Measurements from ENCODE around the gene TBX1. TPM values are rescaled to one million over a fixed set of nuclear protein-coding genes. Genes with fewer than 3 reads are reported as not detected.

TBX1 gene
- total and polyA plus RNA-seq, 10 of the 15 experiments (the other 5 are each of a cell fraction or from before 2014, with no cell fraction given) = not detected

GRCh38 chr22:19753996-19754700 lies 6.4 kb upstream of the TBX1 start:
- no peak overlapping the region for H3K27ac ChIP-seq (ENCODE audit: control insufficient read depth, insufficient read depth)
- in situ Hi-C loops (cut with MboI) = no loop called here
- H3K4me3 ChIP-seq = no peak overlapping the region
- ChIA-PET CTCF (no interaction called here), RAD21 (ENCODE audit: unreplicated experiment) (no interaction called here), POLR2A (no interaction called here), SMC1A (ENCODE audit: uncharacterized antibody, unreplicated experiment) (no interaction called here)
- 40% methylated on average over 14 of the region's 14 CpGs for WGBS (ENCODE audit: insufficient coverage, insufficient replicate concordance, low lambda C conversion rate, missing lambda C conversion rate)
- no peak for FAIRE-seq
- peaks cover 4% of the 10 kb centered on the region for H4K20me1 ChIP-seq (ENCODE audit: control insufficient read depth, insufficient read depth)
- no peak overlapping the region for H3K4me2 ChIP-seq (ENCODE audit: control insufficient read depth, insufficient read depth)
- TF ChIP-seq, protein P1, sequence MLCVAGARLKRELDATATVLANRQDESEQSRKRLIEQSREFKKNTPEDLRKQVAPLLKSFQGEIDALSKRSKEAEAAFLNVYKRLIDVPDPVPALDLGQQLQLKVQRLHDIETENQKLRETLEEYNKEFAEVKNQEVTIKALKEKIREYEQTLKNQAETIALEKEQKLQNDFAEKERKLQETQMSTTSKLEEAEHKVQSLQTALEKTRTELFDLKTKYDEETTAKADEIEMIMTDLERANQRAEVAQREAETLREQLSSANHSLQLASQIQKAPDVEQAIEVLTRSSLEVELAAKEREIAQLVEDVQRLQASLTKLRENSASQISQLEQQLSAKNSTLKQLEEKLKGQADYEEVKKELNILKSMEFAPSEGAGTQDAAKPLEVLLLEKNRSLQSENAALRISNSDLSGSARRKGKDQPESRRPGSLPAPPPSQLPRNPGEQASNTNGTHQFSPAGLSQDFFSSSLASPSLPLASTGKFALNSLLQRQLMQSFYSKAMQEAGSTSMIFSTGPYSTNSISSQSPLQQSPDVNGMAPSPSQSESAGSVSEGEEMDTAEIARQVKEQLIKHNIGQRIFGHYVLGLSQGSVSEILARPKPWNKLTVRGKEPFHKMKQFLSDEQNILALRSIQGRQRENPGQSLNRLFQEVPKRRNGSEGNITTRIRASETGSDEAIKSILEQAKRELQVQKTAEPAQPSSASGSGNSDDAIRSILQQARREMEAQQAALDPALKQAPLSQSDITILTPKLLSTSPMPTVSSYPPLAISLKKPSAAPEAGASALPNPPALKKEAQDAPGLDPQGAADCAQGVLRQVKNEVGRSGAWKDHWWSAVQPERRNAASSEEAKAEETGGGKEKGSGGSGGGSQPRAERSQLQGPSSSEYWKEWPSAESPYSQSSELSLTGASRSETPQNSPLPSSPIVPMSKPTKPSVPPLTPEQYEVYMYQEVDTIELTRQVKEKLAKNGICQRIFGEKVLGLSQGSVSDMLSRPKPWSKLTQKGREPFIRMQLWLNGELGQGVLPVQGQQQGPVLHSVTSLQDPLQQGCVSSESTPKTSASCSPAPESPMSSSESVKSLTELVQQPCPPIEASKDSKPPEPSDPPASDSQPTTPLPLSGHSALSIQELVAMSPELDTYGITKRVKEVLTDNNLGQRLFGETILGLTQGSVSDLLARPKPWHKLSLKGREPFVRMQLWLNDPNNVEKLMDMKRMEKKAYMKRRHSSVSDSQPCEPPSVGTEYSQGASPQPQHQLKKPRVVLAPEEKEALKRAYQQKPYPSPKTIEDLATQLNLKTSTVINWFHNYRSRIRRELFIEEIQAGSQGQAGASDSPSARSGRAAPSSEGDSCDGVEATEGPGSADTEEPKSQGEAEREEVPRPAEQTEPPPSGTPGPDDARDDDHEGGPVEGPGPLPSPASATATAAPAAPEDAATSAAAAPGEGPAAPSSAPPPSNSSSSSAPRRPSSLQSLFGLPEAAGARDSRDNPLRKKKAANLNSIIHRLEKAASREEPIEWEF (IDR thresholded peaks at IDR 0.05; ENCODE audit: insufficient replicate concordance, low read depth, low read length) = no peak
- TF ChIP-seq, protein P2, sequence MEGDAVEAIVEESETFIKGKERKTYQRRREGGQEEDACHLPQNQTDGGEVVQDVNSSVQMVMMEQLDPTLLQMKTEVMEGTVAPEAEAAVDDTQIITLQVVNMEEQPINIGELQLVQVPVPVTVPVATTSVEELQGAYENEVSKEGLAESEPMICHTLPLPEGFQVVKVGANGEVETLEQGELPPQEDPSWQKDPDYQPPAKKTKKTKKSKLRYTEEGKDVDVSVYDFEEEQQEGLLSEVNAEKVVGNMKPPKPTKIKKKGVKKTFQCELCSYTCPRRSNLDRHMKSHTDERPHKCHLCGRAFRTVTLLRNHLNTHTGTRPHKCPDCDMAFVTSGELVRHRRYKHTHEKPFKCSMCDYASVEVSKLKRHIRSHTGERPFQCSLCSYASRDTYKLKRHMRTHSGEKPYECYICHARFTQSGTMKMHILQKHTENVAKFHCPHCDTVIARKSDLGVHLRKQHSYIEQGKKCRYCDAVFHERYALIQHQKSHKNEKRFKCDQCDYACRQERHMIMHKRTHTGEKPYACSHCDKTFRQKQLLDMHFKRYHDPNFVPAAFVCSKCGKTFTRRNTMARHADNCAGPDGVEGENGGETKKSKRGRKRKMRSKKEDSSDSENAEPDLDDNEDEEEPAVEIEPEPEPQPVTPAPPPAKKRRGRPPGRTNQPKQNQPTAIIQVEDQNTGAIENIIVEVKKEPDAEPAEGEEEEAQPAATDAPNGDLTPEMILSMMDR (IDR thresholded peaks at IDR 0.05 in 2 of 3, conservative IDR thresholded peaks at IDR 0.05 in 1 of 3; ENCODE audit: control insufficient read depth in 2 of 3, extremely low read depth in 1 of 3, insufficient read depth in 1 of 3, low read depth in 3 of 3, low read length in 3 of 3) = no peak
- TF ChIP-seq PML (IDR thresholded peaks at IDR 0.05; ENCODE audit: low read length) = no peak
- no peak for TF ChIP-seq MAX (IDR thresholded peaks at IDR 0.05; ENCODE audit: low read depth, low read length)
- TF ChIP-seq RAD51 (IDR thresholded peaks at IDR 0.05) = no peak
- TF ChIP-seq ZZZ3 (IDR thresholded peaks at IDR 0.05; ENCODE audit: control insufficient read depth, insufficient read length, low read depth) = no peak
- no peak for TF ChIP-seq ZNF207 (IDR thresholded peaks at IDR 0.05; ENCODE audit: borderline replicate concordance)
- no peak for TF ChIP-seq SMC3 (IDR thresholded peaks at IDR 0.05; ENCODE audit: borderline replicate concordance, low read length)
- no peak for TF ChIP-seq MEF2A (IDR thresholded peaks at IDR 0.05; ENCODE audit: insufficient read depth, low read depth, low read length)
- TF ChIP-seq IRF4 (IDR thresholded peaks at IDR 0.05; ENCODE audit: low read depth, low read length) = no peak
- no peak for DNase-seq (ENCODE audit: low read depth, low spot score)
- ATAC-seq = no peak
- intact Hi-C loops (cut with micrococcal nuclease; ENCODE audit: unreplicated experiment) = no loop called here
- no peaks in the 10 kb centered on the region for H3K9me3 ChIP-seq (replicated peaks; ENCODE audit: control insufficient read depth, insufficient read depth, low read length)
- no peak overlapping the region for H3K9ac ChIP-seq (ENCODE audit: control insufficient read depth, insufficient read depth, low read length)
- H3K36me3 ChIP-seq (ENCODE audit: control insufficient read depth in 2 of 2, insufficient read depth in 2 of 2, low read length in 1 of 2) = no peaks in the 10 kb centered on the region
- H3K79me2 ChIP-seq (ENCODE audit: control insufficient read depth, insufficient read depth, low read length) = no peaks in the 10 kb centered on the region
- no TSS peak for BruUV-seq (replicated peaks)
- H2AFZ ChIP-seq (ENCODE audit: control insufficient read depth, low read depth, low read length) = no peak overlapping the region
- peaks cover 17 to 26% of the 10 kb centered on the region in 2 experiments for H3K27me3 ChIP-seq (replicated peaks in 1 of 2; ENCODE audit: control insufficient read depth in 2 of 2, insufficient read depth in 2 of 2, low read length in 1 of 2)
- H3K4me1 ChIP-seq (ENCODE audit: control insufficient read depth, insufficient read depth, low read length) = peaks cover 6% of the 10 kb centered on the region
